ENCODE measurements around the gene LGALS9. TPM values are rescaled to one million over a fixed set of nuclear protein-coding genes. Genes with fewer than 3 reads are reported as not detected.

Gene LGALS9
- total and polyA plus RNA-seq, 2 experiments from 2014 or later, result 3.2 to 4.1 TPM

DNA sequence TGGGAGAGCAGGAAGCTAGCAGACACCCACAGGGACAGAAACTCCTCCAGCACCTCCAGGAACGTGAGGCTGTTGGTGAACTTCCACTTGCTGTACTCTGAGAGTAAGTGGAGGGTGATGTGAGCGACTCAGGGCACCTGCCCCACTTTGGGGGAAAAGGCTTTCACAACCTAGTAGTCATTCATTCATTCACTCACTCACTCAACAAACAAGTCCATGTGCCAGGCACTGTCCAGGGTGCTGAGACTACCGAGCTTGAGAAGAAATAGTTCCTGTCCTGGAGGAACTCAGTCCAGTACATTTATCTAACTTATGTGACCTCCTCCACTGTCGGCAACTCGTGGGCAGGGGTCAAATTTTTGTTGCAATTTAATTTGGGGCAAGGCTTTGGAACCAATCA, 26.6 kb downstream of the LGALS9 start:
- no peaks in the 10 kb centered on the region for H3K4me1 ChIP-seq (ENCODE audit: insufficient read depth)
- no peak for TF ChIP-seq EZH2phosphoT487 (IDR thresholded peaks at IDR 0.05; ENCODE audit: insufficient read depth, low read depth)
- no peak for TF ChIP-seq EZH2 (IDR thresholded peaks at IDR 0.05; ENCODE audit: insufficient read depth, poor library complexity, severe bottlenecking)
- H3K9me3 ChIP-seq (ENCODE audit: low read depth), result no peaks in the 10 kb centered on the region
- no peaks in the 10 kb centered on the region for H3K9me2 ChIP-seq (ENCODE audit: insufficient read depth)
- no peaks in the 10 kb centered on the region for H3K79me2 ChIP-seq (ENCODE audit: insufficient read depth)
- DNase-seq, result peak; percentile 17
- no peak overlapping the region for H3K27ac ChIP-seq
- H3K4me3 ChIP-seq, result no peak overlapping the region
- no peak overlapping the region for H3K4me2 ChIP-seq (ENCODE audit: unreplicated experiment)
- H3K36me3 ChIP-seq (ENCODE audit: low read depth), result no peaks in the 10 kb centered on the region
- no peaks in the 10 kb centered on the region for H4K20me1 ChIP-seq (ENCODE audit: insufficient read depth)
- no peaks in the 10 kb centered on the region for H3K27me3 ChIP-seq (replicated peaks; ENCODE audit: insufficient read depth)
- 27 to 28% methylated on average over 5 of the region's 5 CpGs for WGBS, 2 experiments (ENCODE audit: low coverage in 1 of 2, low lambda C conversion rate in 2 of 2, missing lambda C conversion rate in 2 of 2)
- in situ Hi-C loops (cut with MboI), result no loop called here
- no peaks in the 10 kb centered on the region for H3F3A ChIP-seq (ENCODE audit: insufficient read depth)
- no peak overlapping the region for H2AFZ ChIP-seq
- H3K9ac ChIP-seq, result no peak overlapping the region

DNA sequence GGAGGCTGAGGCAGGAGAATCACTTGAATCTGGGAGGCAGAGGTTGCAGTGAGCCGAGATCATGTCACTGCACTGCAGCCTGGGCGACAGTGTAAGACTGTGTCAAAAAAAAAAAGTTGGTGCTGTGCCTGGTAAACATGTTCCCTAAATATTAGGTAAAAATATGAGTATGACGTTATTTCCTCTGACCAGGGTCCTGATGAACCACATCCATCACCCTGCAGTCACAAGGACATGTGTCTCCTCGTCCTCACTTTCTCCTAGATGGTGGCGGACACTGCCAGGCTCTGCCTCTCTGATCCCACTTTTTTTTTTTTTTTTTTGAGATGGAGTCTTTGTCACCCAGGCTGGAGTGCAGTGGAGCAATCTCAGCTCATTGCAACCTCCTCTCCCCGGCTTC, 28.7 kb downstream of the LGALS9 start:
- Histone ChIP-seq H3K27me3 (replicated peaks; ENCODE audit: insufficient read depth) (no peaks in the 10 kb centered on the region), H3K79me2 (ENCODE audit: insufficient read depth) (no peaks in the 10 kb centered on the region), H3K9me2 (ENCODE audit: insufficient read depth) (no peaks in the 10 kb centered on the region), H3K4me2 (ENCODE audit: unreplicated experiment) (no peak overlapping the region), H3K9ac (no peak overlapping the region), H3K36me3 (ENCODE audit: low read depth) (no peaks in the 10 kb centered on the region), H3K27ac (no peak overlapping the region), H3K4me1 (ENCODE audit: insufficient read depth) (no peaks in the 10 kb centered on the region), H3F3A (ENCODE audit: insufficient read depth) (no peaks in the 10 kb centered on the region), H3K9me3 (ENCODE audit: low read depth) (no peaks in the 10 kb centered on the region), H3K4me3 (no peak overlapping the region), H4K20me1 (ENCODE audit: insufficient read depth) (no peaks in the 10 kb centered on the region), H2AFZ (no peak overlapping the region)
- no peak for DNase-seq
- TF ChIP-seq EZH2 (IDR thresholded peaks at IDR 0.05; ENCODE audit: insufficient read depth, poor library complexity, severe bottlenecking), result no peak
- TF ChIP-seq EZH2phosphoT487 (IDR thresholded peaks at IDR 0.05; ENCODE audit: insufficient read depth, low read depth), result no peak
- 49 to 52% methylated on average over 6 of the region's 6 CpGs for WGBS, 2 experiments (ENCODE audit: low coverage in 1 of 2, low lambda C conversion rate in 2 of 2, missing lambda C conversion rate in 2 of 2)
- in situ Hi-C loops (cut with MboI), result no loop called here

- Histone ChIP-seq H3K9me2 (ENCODE audit: insufficient read depth) (no peaks in the 10 kb centered on the region), H3K27ac (no peak overlapping the region)
Measured at GRCh38 chr17:27660436-27660835, 29.4 kb downstream of the LGALS9 start.

GRCh38 chr17:27663936-27664605, 33.1 kb downstream of the LGALS9 start:
- H3K9me3 ChIP-seq (ENCODE audit: low read depth), result no peaks in the 10 kb centered on the region
- H3K9me2 ChIP-seq (ENCODE audit: insufficient read depth), result no peaks in the 10 kb centered on the region
- WGBS, 2 experiments (ENCODE audit: low coverage in 1 of 2, low lambda C conversion rate in 2 of 2, missing lambda C conversion rate in 2 of 2), result 43 to 51% methylated on average over 8 of the region's 8 CpGs
- no peaks in the 10 kb centered on the region for H3K4me1 ChIP-seq (ENCODE audit: insufficient read depth)
- H3K9ac ChIP-seq, result no peak overlapping the region
- in situ Hi-C loops (cut with MboI), result no loop called here
- H4K20me1 ChIP-seq (ENCODE audit: insufficient read depth), result no peaks in the 10 kb centered on the region
- no peak overlapping the region for H3K4me2 ChIP-seq (ENCODE audit: unreplicated experiment)
- no peaks in the 10 kb centered on the region for H3F3A ChIP-seq (ENCODE audit: insufficient read depth)
- H3K27me3 ChIP-seq (replicated peaks; ENCODE audit: insufficient read depth), result no peaks in the 10 kb centered on the region
- H3K27ac ChIP-seq, result no peak overlapping the region
- TF ChIP-seq EZH2phosphoT487 (IDR thresholded peaks at IDR 0.05; ENCODE audit: insufficient read depth, low read depth), result no peak
- no peak for TF ChIP-seq EZH2 (IDR thresholded peaks at IDR 0.05; ENCODE audit: insufficient read depth, poor library complexity, severe bottlenecking)
- no peaks in the 10 kb centered on the region for H3K36me3 ChIP-seq (ENCODE audit: low read depth)
- no peak for DNase-seq
- no peak overlapping the region for H2AFZ ChIP-seq
- H3K4me3 ChIP-seq, result no peak overlapping the region
- no peaks in the 10 kb centered on the region for H3K79me2 ChIP-seq (ENCODE audit: insufficient read depth)

More at GRCh38 chr17:27660436-27660835, 29.4 kb downstream of the LGALS9 start:
- no peaks in the 10 kb centered on the region for H3K9me3 ChIP-seq (ENCODE audit: low read depth)
- no peaks in the 10 kb centered on the region for H3K27me3 ChIP-seq (replicated peaks; ENCODE audit: insufficient read depth)
- TF ChIP-seq EZH2phosphoT487 (IDR thresholded peaks at IDR 0.05; ENCODE audit: insufficient read depth, low read depth), result no peak
- no peak for TF ChIP-seq EZH2 (IDR thresholded peaks at IDR 0.05; ENCODE audit: insufficient read depth, poor library complexity, severe bottlenecking)
- H3K9ac ChIP-seq, result no peak overlapping the region
- no peaks in the 10 kb centered on the region for H3F3A ChIP-seq (ENCODE audit: insufficient read depth)
- no peaks in the 10 kb centered on the region for H3K79me2 ChIP-seq (ENCODE audit: insufficient read depth)
- H3K4me3 ChIP-seq, result no peak overlapping the region
- H3K4me2 ChIP-seq (ENCODE audit: unreplicated experiment), result no peak overlapping the region
- no peak overlapping the region for H2AFZ ChIP-seq
- H4K20me1 ChIP-seq (ENCODE audit: insufficient read depth), result no peaks in the 10 kb centered on the region
- in situ Hi-C loops (cut with MboI), result no loop called here
- H3K4me1 ChIP-seq (ENCODE audit: insufficient read depth), result no peaks in the 10 kb centered on the region
- H3K36me3 ChIP-seq (ENCODE audit: low read depth), result no peaks in the 10 kb centered on the region
- WGBS, 2 experiments (ENCODE audit: low coverage in 1 of 2, low lambda C conversion rate in 2 of 2, missing lambda C conversion rate in 2 of 2), result 29 to 55% methylated on average over 3 of the region's 3 CpGs
- no peak for DNase-seq
